ENCODE data around the gene ATG4C.
"Not testable (repeated sequence)": the region's sequence is repeated elsewhere in the genome, so short reads cannot be mapped to it uniquely, and the experiment has no call there.

The ATG4C gene, protein sequence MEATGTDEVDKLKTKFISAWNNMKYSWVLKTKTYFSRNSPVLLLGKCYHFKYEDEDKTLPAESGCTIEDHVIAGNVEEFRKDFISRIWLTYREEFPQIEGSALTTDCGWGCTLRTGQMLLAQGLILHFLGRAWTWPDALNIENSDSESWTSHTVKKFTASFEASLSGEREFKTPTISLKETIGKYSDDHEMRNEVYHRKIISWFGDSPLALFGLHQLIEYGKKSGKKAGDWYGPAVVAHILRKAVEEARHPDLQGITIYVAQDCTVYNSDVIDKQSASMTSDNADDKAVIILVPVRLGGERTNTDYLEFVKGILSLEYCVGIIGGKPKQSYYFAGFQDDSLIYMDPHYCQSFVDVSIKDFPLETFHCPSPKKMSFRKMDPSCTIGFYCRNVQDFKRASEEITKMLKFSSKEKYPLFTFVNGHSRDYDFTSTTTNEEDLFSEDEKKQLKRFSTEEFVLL

DNA sequence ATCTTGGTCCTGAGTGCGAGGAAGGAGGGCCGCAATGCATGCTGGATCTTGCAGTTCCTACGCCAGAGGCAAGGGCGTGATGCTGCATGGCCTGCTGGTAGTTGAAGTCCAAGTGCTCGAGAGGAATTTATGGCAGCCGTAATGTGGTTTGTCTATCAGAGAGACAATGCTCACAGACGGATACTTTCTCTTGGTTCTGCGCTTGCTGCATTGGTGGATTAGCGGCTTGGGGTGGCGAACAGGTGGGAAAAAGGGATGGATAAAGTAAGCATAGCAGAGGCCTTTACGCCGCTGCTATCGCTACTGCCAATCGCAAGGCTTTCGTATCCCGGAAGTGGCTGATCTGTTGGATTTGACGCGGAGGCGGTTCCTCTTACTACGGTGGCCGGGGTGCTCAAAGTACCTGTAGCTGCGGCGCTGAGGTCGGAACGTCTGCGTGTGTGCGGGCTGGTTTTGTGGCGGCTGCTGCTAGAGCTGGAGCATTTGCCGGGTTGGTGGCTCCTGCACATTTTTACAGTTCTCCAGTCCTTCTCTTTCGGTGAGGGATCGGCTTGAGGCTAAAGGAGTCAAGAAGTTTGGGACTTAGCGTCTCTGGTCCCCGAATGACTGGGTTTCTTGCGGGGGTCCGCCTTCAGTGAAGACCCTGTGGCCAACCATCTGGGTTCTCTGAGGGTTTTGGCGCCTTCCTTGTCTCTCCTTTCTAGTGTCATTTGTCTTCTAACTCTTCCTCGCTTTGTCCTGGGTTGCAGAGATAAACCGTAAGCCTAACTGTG is at the start of gene ATG4C:
TSS of gene ATG4C (plus strand) at position 397 of the 773 bp plus-strand sequence. CDS start 19,655 bp downstream, outside the sequence.
- peak; percentile 81 to 87 (median 85) for DNase-seq (ENCODE audit: low read depth in 3 of 3)

DNA sequence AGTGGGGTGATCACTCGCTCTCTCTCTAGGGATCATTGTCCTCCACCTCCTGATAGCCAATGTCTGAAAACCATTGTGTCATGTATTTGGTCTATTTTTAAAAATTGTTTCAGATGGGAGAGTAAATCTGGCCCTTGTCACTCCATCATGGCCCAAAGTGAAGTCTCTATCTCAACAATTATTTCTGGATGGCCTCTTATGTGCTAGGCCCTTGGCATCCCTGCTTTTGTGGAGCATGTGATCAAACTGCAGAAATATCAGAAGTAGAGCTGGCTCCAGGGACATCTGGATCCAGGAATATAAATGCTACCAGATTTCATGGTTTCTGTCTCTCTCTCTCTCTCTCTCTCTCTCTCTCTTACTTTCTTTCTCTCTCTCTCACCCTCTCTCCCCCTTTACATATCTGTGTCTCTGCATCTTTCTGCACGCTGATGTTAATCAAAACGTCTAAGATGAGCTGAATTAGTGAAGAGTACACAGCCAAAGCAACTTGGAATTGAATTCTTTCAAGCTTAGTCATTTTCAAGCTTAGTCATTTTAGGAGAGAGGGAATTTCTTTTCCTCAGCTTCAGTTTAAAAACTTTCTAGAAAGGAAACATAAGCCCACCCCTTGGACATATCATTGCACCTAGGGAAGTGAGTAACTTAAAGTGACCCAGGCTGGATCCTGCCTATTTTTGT is 48.3 kb upstream of the ATG4C start:
- DNase-seq (ENCODE audit: low read depth in 3 of 3) = no peak

DNA sequence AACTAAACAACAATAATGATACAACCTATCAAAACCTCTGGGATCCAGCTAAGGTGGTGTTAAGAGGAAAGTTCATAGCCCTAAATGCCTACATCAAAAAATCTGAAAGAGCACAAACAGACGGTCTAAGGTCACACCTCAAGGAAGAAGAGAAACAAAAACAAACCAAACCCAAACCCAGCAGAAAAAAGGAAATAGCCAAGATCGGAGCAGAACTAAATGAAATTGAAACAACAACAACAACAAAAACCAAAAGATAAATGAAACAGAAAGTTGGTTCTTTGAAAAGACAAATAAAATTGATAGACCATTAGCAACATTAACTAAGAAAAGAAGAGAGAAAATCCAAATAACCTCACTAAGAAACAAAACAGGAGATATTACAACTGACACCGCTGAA is 43.2 kb upstream of the ATG4C start:
- DNase-seq (ENCODE audit: low read depth in 3 of 3) = not testable (repeated sequence)

DNA sequence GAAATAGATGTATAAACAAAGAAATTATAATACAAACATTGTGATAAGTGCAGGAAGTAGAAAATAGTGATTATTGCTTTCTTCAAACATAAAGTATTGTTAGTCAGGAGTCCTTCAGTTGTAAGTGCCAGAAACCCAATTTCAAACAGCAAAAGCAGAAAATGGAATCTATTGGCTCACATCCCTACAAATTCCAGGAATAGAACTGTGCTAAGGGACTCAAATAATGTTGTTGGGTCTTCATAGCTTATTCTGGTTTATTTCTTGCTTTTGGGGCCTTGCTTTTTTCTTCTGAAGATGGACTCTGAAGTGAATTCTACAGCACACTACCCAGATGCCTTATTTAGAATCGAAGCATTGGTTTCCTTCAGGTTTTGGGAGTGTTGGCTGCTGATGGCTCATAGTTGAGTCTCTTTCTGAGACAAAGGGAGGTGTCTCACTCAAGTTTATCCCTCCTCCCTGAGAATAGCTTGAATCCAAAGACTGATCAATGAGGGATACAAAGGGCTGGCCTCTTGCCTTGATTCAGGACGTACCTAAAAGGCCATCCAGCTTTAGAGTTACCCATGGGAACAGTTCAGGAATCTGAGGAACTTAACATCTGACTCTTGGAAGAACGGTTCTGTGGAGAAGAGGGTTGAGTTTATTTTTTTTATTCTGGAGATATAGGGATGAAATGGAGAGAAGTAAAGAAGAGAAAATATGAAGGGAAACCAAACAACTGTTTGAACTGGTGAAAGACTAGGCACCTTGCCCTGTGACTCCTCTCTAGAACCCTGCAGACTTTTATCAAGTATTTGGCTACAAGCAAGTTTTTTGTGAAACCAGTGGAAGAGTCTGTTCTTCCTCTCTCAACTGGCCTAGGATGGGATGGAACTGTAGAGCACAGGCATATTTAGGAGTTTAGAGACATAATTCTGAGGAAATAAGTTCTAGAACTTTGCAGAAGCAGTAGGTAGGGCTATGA is 39.0 kb upstream of the ATG4C start:
- no peak for DNase-seq (ENCODE audit: low read depth in 3 of 3)

DNA sequence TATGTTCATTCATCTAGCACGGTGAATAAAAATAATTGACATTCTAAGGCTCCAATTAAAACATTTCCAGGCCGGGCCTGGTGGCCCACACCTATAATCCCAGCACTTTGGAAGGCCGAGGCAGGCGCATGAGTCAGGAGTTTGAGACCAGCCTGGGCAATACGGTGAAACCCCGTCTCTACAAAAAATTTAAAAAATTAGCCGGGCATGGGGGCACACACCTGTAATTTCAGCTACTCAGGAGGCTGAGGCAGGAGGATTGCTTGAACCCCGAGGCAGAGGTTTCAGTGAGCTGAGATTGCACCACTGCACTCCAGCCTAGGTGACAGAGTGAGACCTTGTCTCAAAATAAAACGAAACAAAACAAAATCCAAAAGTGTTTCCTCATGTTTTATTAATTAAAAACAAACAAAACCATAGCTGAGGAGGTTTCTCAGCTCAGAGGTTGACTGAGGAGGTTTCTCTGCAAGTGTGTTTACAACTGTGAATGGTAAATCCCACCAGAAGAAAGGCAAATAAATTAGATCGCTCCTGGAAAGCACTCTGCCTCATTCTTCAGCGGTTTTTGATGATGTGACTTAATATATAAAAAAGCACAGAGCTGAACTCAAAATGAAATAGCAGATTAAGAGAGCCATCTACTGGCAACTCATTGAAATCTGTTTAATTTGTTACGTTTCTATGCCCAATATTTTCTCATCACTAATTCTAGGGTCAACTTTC is 37.7 kb upstream of the ATG4C start:
- DNase-seq (ENCODE audit: low read depth in 3 of 3) = no peak

DNA sequence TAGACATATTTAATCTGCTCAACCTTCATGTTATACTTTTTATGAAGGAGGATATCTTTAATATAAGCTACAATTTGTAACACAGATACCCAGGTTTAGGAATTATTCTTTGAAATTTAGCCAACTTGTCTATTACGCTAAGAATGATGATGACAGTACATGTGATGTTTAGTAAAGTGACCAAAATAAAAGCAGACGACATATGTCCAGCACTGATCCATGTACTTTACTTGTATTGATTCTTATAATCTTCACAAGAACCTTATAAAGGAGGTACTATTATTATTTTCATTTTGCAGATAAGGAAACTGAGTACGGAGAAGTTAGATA is 37.2 kb upstream of the ATG4C start:
- DNase-seq (ENCODE audit: low read depth in 3 of 3) = no peak

DNA sequence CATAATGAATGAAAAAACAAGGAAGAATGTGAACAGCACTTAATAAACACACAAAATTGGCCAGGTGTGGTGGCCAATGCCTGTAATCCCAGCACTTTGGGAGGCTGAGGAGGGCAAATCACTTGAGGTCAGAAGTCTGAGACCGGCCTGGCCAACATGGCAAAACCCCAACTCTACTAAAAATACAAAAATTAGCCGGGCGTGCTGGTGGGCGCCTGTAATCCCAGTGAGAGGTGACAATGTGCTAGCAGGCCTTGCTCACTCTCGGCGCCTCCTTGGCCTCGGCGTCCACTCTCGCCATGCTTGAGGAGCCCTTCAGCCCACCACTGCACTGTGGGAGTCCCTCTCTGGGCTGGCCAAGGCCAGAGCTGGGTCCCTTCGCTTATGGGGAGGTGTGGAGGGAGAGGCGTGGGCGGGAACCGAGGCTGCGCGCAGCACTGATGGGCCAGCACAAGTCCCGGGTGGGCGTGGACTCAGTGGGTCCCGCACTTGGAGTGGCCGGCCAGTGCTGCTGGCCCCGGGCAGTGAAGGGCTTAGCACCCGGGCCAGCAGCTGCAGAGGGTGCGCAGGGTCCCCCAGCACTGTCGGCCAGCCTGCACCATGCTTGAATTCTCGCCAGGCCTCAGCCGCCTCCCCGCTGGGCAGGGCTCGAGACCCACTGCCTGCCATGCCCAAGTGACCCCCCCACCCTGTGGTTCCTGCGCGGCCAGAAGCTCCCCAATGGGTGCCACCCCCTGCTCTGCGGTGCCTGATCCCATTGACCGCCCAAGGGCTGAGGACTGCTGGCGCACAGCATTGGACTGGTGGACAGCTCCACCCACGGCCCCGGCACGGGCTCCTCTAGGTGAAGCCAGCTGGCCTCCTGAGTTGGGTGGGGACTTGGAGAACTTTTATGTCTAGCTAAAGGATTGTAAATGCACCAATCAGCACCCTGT is 30.6 kb upstream of the ATG4C start:
- DNase-seq (ENCODE audit: low read depth in 3 of 3) = no peak

DNA sequence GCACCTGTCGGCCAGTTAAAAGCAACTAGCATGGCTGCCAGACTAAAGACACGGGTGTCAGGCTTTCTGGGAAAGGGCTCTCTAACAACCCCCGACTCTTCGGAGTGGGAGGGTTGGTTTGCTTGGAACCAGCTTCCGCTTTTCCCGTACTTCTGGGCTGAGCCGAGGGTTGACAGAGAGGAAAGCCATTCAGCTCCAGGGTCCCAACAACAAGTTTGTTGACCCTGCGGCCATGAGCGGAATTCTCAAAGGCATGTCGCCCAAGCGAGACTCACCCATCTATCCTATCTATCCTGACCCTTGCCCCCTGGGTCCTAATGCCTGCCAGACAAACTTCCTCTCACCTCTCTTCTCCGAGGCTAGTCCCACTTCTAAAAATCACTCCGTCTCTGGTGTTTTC is 29.0 kb upstream of the ATG4C start:
- not testable (repeated sequence) for DNase-seq (ENCODE audit: low read depth in 3 of 3)

DNA sequence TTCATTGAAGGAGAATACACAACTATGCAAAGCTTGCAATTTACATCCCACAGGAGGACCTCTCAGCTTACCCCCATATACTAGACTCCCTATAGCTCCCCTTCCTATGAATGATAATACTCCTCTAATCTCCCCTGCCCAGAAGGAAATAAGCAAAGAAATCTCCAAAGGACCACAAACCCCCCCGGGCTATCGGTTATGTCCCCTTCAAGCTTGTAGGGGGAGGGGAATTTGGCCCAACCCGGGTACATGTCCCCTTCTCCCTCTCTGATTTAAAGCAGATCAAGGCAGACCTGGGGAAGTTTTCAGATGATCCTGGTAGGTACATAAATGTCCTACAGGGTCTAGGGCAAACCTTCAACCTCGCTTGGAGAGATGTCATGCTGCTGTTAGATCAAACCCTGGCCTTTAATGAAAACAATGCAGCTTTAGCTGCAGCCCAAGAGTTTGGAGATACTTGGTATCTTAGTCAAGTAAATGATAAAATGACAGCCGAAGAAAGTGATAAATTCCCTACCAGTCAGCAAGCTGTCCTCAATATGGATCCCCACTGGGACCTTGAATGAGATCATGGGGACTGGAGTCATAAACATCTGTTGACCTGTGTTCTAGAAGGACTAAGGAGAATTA is 27.6 kb upstream of the ATG4C start:
- not testable (repeated sequence) for DNase-seq (ENCODE audit: low read depth in 3 of 3)

DNA sequence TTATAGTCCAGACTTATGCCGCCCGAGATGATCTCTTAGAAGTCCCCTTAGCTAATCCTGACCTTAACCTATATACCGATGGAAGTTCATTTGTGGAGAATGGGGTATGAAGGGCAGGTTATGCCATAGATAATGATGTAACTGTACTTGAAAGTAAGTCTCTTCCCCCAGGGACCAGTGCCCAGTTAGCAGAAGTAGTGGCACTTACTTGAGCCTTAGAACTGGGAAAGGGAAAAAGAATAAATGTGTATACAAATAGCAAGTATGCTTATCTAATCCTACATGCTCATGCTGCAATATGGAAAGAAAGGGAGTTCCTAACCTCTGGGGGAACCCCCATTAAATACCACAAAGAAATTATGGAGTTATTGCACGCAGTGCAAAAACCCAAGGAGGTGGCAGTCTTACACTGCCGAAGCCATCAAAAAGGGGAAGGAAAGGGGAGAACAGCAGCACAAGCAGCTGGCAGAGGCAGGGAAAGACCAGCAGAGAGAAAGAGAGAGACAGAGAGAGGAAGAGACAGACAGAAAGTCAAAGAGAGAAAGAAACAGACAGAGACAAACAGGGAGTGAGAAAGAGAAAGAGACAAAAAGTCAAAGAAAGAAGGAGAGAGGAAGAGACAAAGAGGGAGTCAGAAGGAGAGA is 24.6 kb upstream of the ATG4C start:
- not testable (repeated sequence) for DNase-seq (ENCODE audit: low read depth in 3 of 3)

DNA sequence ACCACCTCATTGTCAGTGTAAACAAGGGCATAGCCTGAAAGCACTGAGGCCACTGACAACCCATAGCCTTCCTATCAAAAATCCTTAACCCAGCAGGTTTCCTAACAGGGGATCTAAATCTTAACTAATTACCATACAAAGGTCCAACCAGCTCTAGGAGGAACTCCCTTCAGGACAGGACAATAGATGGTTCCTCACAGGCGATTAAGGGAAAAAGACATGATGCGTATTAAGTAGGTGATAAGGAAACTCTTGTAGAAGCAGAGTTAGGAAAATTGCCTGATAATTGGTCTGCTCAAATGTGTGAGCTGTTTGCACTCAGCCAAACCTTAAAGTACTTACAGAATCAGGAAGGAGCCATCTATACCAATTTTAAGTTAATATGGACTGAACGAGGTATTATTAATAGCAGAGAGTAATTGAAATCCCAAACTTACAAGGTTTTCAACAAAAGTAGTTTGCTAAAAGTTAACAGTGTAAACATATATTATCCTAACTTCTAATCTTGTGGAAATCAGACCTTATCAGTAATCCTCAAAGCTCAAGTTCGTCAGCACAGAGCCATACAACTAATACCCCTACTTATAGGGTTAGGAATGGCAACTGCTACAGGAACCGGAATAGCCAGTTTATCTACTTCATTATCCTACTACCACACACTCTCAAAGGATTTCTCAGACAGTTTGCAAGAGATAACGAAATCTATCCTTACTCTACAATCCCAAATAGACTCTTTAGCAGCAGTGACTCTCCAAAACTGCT is 23.7 kb upstream of the ATG4C start:
- not testable (repeated sequence) for DNase-seq (ENCODE audit: low read depth in 3 of 3)

DNA sequence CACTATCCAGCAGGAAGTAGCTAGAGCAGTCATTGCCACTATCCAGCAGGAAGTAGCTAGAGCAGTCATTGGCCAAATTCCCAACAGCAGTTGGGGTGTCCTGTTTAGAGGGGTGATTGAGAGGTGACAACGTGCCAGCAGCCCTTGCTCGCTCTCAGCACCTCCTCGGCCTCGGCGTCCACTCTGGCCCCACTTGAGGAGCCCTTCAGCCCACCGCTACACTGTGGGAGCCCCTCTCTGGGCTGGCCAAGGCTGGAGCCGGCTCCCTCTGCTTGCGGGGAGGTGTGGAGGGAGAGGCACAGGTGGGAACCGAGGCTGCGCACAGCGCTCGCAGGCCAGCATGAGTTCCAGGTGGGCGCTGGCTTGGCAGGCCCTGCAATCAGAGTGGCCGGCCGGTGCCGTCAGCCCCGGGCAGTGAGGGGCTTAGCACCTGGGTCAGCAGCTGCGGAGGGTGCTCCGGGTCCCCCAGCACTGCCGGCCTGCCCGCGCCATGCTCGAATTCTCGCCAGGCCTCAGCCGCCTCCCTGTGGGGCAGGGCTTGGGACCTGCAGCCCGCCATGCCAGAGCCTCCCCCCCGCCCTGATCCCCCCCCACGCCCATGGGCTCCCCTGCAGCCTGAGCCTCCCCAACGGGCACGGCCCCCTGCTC is 22.6 kb upstream of the ATG4C start:
- not testable (repeated sequence) for DNase-seq (ENCODE audit: low read depth in 3 of 3)

DNA sequence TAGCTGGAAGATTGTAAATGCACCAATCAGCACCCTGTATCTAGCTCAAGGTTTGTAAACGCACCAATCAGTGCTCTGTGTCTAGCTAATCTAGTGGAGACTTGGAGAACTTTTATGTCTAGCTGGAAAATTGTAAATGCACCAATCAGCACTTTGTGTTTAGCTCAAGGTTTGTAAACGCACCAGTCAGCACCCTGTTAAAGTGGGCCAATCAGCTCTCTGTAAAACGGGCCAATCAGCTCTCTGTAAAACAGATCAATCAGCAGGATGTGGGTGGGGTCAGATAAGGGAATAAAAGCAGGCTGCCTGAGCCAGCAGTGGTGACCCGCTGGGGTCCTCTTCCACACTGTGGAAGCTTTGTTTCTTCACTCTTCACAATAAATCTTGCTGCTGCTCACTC is 21.9 kb upstream of the ATG4C start:
- DNase-seq (ENCODE audit: low read depth in 3 of 3) = not testable (repeated sequence)

DNA sequence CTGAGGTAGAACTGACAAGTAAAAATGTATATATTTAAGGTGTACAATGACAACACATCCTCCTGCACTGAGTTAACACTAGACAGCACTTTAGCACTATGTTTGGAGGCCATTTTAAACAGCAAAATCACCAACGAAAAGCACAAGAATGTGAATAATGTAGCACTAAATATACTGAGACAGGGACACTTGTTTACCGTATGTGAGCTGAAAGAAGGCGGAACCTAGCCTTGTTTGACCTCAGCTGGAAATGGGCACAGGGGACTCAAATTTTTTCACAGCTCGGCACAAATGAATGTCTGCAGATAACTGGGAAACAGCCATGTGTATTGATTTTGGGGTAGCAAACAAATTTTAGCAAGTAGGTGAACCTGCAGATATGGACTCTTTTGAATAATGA is 18.0 kb upstream of the ATG4C start:
- DNase-seq (ENCODE audit: low read depth in 3 of 3) = no peak

DNA sequence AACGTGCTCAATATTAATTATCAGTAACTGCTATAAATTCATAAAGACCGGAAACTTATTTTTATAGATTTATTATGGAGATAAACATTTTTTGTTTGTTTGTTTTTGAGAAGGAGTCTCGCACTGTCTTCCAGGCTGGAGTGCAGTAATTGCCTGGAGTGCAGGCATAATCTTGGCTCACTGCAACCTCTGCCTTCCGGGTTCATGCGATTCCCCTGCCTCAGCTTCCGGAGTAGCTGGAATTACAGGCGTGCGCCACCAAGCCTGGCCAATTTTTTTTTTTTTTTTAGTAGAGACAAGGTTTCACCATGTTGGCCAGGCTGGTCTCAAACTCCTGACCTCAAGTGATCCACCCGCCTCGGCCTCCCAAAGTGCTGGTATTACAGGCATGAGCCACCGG is 15.4 kb upstream of the ATG4C start:
- DNase-seq (ENCODE audit: low read depth in 3 of 3) = not testable (repeated sequence)

DNA sequence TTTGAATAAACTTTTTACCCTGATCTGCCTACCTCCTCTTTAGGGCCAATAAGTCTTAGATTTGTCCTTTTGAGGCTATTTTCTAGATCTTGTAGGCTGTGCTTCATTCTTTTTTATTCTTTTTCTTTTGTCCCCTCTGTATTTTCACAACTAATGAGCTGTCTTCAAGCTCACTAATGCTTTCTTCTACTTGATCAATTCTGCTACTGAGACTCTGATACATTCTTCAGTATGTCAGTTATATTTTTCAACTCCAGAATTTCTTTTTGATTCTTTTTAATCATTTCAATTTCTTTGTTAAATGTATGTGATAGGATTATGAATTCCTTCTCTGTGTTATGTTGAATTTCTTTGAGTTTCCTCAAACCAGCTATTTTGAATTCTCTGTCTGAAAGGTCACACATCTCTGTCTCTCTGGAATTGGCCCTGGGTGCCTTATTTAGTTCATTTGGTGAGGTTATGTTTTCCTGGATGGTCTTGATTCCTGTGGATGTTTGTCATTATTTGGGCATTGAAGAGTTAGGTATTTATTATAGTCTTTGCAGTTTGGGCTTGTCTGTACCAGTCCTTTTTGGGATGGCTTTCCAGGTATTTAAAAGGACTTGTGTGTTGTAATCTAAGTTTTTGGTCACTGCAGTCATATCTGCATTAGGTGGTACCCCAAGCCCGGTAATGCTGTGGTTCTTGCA is 11.2 kb upstream of the ATG4C start:
- no peak for DNase-seq (ENCODE audit: low read depth in 3 of 3)

DNA sequence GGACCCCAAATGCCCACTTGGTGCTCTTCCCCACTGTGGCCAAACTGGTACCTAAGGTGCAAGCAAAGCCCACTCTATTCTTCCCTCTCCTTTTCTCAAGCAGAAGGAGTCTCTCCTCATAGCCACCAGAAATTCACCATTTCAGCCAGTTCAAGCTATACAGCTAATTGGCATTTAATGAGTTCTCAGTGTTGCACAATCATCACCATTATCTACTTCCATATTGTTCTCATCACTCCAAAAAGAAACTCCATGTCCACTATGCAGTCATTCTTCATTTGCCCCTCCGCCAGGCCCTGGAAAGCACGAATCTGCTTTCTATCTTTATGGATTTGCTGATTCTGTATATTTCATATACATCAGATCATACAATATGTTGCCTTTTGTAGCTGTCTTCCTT is 9.9 kb upstream of the ATG4C start:
- DNase-seq (ENCODE audit: low read depth in 3 of 3) = no peak
